Activated CD8-positive, alpha-beta memory T cell treated with anti-CD3 and anti-CD28 coated beads, Interleukin-2, amount 10 ng/mL, durations not matched to agents 7 days and 5 days (primary cell): ENCODE data around the gene UBE2D2. TPM values are rescaled to one million over a fixed set of nuclear protein-coding genes. Genes with fewer than 3 reads are reported as not detected.

Experiments used
- ATAC-seq: fragments of 150-1000 bp; cut with Tn5 transposase; one replicate; pipeline ENCODE4 v1.10.0; 2021; ENCODE audit warnings: moderate library complexity
- CTCF ChIA-PET: fragments of 350-600 bp; sonication (Branson Sonifier 250); formaldehyde crosslinking; loops from one replicate; lab custom pipeline; 2021; ENCODE audit warnings: antibody characterized with exemption; lab: Charles Lee
- DNase-seq: peaks from one replicate; pipeline ENCODE4 v3.0.0-alpha.2; 2020
- H3K27ac Mint-ChIP-seq: one replicate; pipeline ENCODE4 v1.8.0; 2021; ENCODE audit warnings: mild to moderate bottlenecking, mixed read lengths
- H3K27me3 Mint-ChIP-seq: one replicate; pipeline ENCODE4 v1.8.0; 2021; ENCODE audit warnings: mixed read lengths
- H3K36me3 Mint-ChIP-seq: one replicate; pipeline ENCODE4 v1.8.0; 2021; ENCODE audit warnings: mild to moderate bottlenecking, mixed read lengths
- H3K4me1 Mint-ChIP-seq: one replicate; pipeline ENCODE4 v1.8.0; 2021; ENCODE audit warnings: mixed read lengths
- H3K4me3 Mint-ChIP-seq: one replicate; pipeline ENCODE4 v1.8.0; 2021; ENCODE audit warnings: mild to moderate bottlenecking, moderate library complexity, mixed read lengths
- H3K9me3 Mint-ChIP-seq: one replicate; pipeline ENCODE4 v1.8.0; 2022; ENCODE audit warnings: low read depth, mixed read lengths
- total RNA-seq, 2 experiments: library from RNA; stranded (reverse); gene quantifications; one replicate each; pipeline ENCODE4 v1.2.3, GENCODE V29; 2021

Gene UBE2D2
- total RNA-seq, 2 experiments from 2014 or later: 201 to 244 TPM

- no peak for ATAC-seq
- no peaks in the 10 kb centered on the region for H3K36me3 Mint-ChIP-seq
- peaks cover 42% of the 10 kb centered on the region for H3K4me1 Mint-ChIP-seq
- H3K27me3 Mint-ChIP-seq: peaks cover 64% of the 10 kb centered on the region
- peak overlapping the region; percentile 57 for H3K4me3 Mint-ChIP-seq
- no peaks in the 10 kb centered on the region for H3K9me3 Mint-ChIP-seq
- no peak for DNase-seq
- no peak overlapping the region for H3K27ac Mint-ChIP-seq
- CTCF ChIA-PET: interaction anchor here (1.2 to 9.0 kb wide), 6 partner anchors 14 to 125 kb away, joined by 4 to 109 read pairs (median 5); no protein-coding TSS in a partner anchor
Measured at GRCh38 chr5:139650031-139650688, 89.0 kb downstream of the UBE2D2 start.

GRCh38 chr5:139650689-139651042 lies 89.5 kb downstream of the UBE2D2 start:
- Mint-ChIP-seq H3K9me3 (no peaks in the 10 kb centered on the region), H3K27ac (no peak overlapping the region), H3K27me3 (peaks cover 60% of the 10 kb centered on the region), H3K36me3 (no peaks in the 10 kb centered on the region), H3K4me1 (peaks cover 39% of the 10 kb centered on the region), H3K4me3 (no peak overlapping the region)
- CTCF ChIA-PET: interaction anchor here (1.2 to 9.0 kb wide), 6 partner anchors 15 to 125 kb away, joined by 4 to 109 read pairs (median 5); no protein-coding TSS in a partner anchor
- no peak for ATAC-seq
- no peak for DNase-seq

- DNase-seq (no peak), ATAC-seq (no peak)
- no peak overlapping the region for H3K27ac Mint-ChIP-seq
- H3K27me3 Mint-ChIP-seq: peaks cover 54% of the 10 kb centered on the region
- H3K4me3 Mint-ChIP-seq: no peak overlapping the region
- H3K9me3 Mint-ChIP-seq: no peaks in the 10 kb centered on the region
- CTCF ChIA-PET: interaction anchor here (1.0 to 9.0 kb wide), 8 partner anchors 15 to 124 kb away, joined by 4 to 109 read pairs (median 5); no protein-coding TSS in a partner anchor
- H3K36me3 Mint-ChIP-seq: no peaks in the 10 kb centered on the region
- H3K4me1 Mint-ChIP-seq: peaks cover 36% of the 10 kb centered on the region
Measured at GRCh38 chr5:139651043-139651834, 90.1 kb downstream of the UBE2D2 start.

- CTCF ChIA-PET: interaction anchor here (0.7 to 2.2 kb wide), 4 partner anchors 16 to 391 kb away, joined by 3 to 8 read pairs (median 5); partner anchors contain the start of gene NRG2
- peak; percentile 70 for ATAC-seq
- H3K4me3 Mint-ChIP-seq: peak overlapping the region; percentile 0
- peaks cover 46% of the 10 kb centered on the region for H3K27me3 Mint-ChIP-seq
- H3K4me1 Mint-ChIP-seq: peaks cover 33% of the 10 kb centered on the region
- peak overlapping the region; percentile 25 for H3K27ac Mint-ChIP-seq
- peak; percentile 86 for DNase-seq
- no peaks in the 10 kb centered on the region for H3K36me3 Mint-ChIP-seq
- no peaks in the 10 kb centered on the region for H3K9me3 Mint-ChIP-seq
Measured at GRCh38 chr5:139651853-139652787, 91.0 kb downstream of the UBE2D2 start.

- Mint-ChIP-seq H3K36me3 (no peaks in the 10 kb centered on the region), H3K4me1 (peaks cover 35% of the 10 kb centered on the region), H3K4me3 (peak overlapping the region; percentile 0), H3K9me3 (no peaks in the 10 kb centered on the region), H3K27ac (no peak overlapping the region), H3K27me3 (peaks cover 39% of the 10 kb centered on the region)
- CTCF ChIA-PET: interaction anchor here (0.7 to 1.4 kb wide), 3 partner anchors 17 to 390 kb away, joined by 3 to 6 read pairs (median 3); partner anchors contain the start of gene NRG2
- no peak for DNase-seq
- peak; percentile 23 for ATAC-seq
Measured at GRCh38 chr5:139652788-139653241, 91.7 kb downstream of the UBE2D2 start.

- DNase-seq (no peak), ATAC-seq (no peak)
- CTCF ChIA-PET: interaction anchor here (1.0 to 1.4 kb wide), 4 partner anchors 11 to 112 kb away, joined by 3 to 6 read pairs (median 4); no protein-coding TSS in a partner anchor
- Mint-ChIP-seq H3K9me3 (no peaks in the 10 kb centered on the region), H3K36me3 (no peaks in the 10 kb centered on the region), H3K4me1 (peaks cover 39% of the 10 kb centered on the region), H3K27ac (no peak overlapping the region), H3K27me3 (peaks cover 37% of the 10 kb centered on the region), H3K4me3 (no peak overlapping the region)
Measured at GRCh38 chr5:139653616-139654015, 92.5 kb downstream of the UBE2D2 start.

GRCh38 chr5:139654464-139654863 lies 93.3 kb downstream of the UBE2D2 start:
- Mint-ChIP-seq H3K4me1 (peaks cover 38% of the 10 kb centered on the region), H3K9me3 (no peaks in the 10 kb centered on the region), H3K36me3 (no peaks in the 10 kb centered on the region), H3K27me3 (peaks cover 35% of the 10 kb centered on the region), H3K4me3 (no peak overlapping the region), H3K27ac (no peak overlapping the region)
- CTCF ChIA-PET: interaction anchor here (0.6 to 1.4 kb wide), 6 partner anchors 11 to 112 kb away, joined by 3 to 8 read pairs (median 4); no protein-coding TSS in a partner anchor
- ATAC-seq (no peak), DNase-seq (no peak)

- Mint-ChIP-seq H3K4me3 (no peak overlapping the region), H3K9me3 (no peaks in the 10 kb centered on the region), H3K27ac (no peak overlapping the region), H3K27me3 (peaks cover 29% of the 10 kb centered on the region), H3K4me1 (peaks cover 33% of the 10 kb centered on the region), H3K36me3 (no peaks in the 10 kb centered on the region)
- no peak for ATAC-seq
- no peak for DNase-seq
- CTCF ChIA-PET: interaction anchor here (0.6 to 1.4 kb wide), 3 partner anchors 10 to 112 kb away, joined by 3 to 8 read pairs (median 3); no protein-coding TSS in a partner anchor
Measured at GRCh38 chr5:139654871-139655491, 93.8 kb downstream of the UBE2D2 start.

- no peak overlapping the region for H3K27ac Mint-ChIP-seq
- DNase-seq (no peak), ATAC-seq (no peak)
- no peak overlapping the region for H3K4me3 Mint-ChIP-seq
- CTCF ChIA-PET: no interaction called here
- H3K36me3 Mint-ChIP-seq: no peaks in the 10 kb centered on the region
- H3K4me1 Mint-ChIP-seq: peaks cover 32% of the 10 kb centered on the region
- H3K9me3 Mint-ChIP-seq: no peaks in the 10 kb centered on the region
- H3K27me3 Mint-ChIP-seq: peaks cover 23% of the 10 kb centered on the region
Measured at GRCh38 chr5:139655727-139656271, 94.7 kb downstream of the UBE2D2 start.

- no peak for ATAC-seq
- H3K9me3 Mint-ChIP-seq: no peaks in the 10 kb centered on the region
- no peak overlapping the region for H3K27ac Mint-ChIP-seq
- no peak for DNase-seq
- CTCF ChIA-PET: interaction anchor here (0.7 to 2.2 kb wide), 4 partner anchors 13 to 33 kb away, joined by 3 to 6 read pairs (median 3); no protein-coding TSS in a partner anchor
- H3K36me3 Mint-ChIP-seq: no peaks in the 10 kb centered on the region
- no peak overlapping the region for H3K4me3 Mint-ChIP-seq
- H3K4me1 Mint-ChIP-seq: peaks cover 19% of the 10 kb centered on the region
- H3K27me3 Mint-ChIP-seq: peaks cover 4% of the 10 kb centered on the region
Measured at GRCh38 chr5:139657363-139658321, 96.5 kb downstream of the UBE2D2 start.

GRCh38 chr5:139658501-139658927 lies 97.4 kb downstream of the UBE2D2 start:
- no peaks in the 10 kb centered on the region for H3K36me3 Mint-ChIP-seq

More at GRCh38 chr5:139658501-139658927, 97.4 kb downstream of the UBE2D2 start:
- Mint-ChIP-seq H3K4me1 (peaks cover 11% of the 10 kb centered on the region), H3K27ac (no peak overlapping the region), H3K4me3 (no peak overlapping the region), H3K9me3 (no peaks in the 10 kb centered on the region), H3K27me3 (no peaks in the 10 kb centered on the region)
- CTCF ChIA-PET: interaction anchor here (0.7 to 2.2 kb wide), 4 partner anchors 14 to 32 kb away, joined by 3 to 6 read pairs (median 3); no protein-coding TSS in a partner anchor
- DNase-seq (no peak), ATAC-seq (no peak)
